ENCODE data around the gene ACBD3. TPM values are rescaled to one million over a fixed set of nuclear protein-coding genes. Genes with fewer than 3 reads are reported as not detected.

Gene ACBD3
- total and polyA plus RNA-seq, 10 of the 15 experiments (the other 5 are each of a cell fraction or from before 2014, with no cell fraction given) = 7.5 to 27.9 (median 20.3) TPM

DNA sequence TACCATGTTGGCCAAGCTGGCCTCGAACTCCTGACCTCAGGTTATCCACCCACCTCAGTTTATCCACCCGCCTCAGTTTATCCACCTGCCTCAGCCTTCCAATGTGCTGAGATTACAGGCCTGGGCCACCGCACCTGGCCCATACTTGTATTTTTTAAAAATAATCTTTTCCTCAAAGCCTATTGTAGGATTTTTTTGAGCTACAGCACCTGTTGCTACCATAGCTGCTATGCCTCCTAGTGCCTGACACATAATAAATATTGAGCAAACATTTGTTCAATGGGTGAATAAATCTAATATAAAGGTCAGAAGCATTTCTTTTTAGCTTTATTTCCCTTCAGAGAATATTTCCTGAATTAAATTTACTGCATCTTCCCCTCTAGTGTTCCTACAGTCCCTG, 15.7 kb upstream of the ACBD3 start:
- in situ Hi-C loops (cut with MboI) = no loop called here
- RAD21 ChIA-PET (ENCODE audit: unreplicated experiment) = interaction anchor here (0.6 to 3.6 kb wide), 3 partner anchors 63 to 130 kb away, joined by 3 to 46 read pairs (median 34); no protein-coding TSS in a partner anchor

More for the DNA sequence above, 15.7 kb upstream of the ACBD3 start:
- TF ChIP-seq FOXK2 (IDR thresholded peaks at IDR 0.05) (no peak), NR2F1 (conservative IDR thresholded peaks at IDR 0.05) (no peak), POLR2AphosphoS5 (IDR thresholded peaks at IDR 0.05; ENCODE audit: low read length) (no peak), ESRRA (IDR thresholded peaks at IDR 0.05; ENCODE audit: low read length) (no peak), SPI1 (IDR thresholded peaks at IDR 0.05; ENCODE audit: borderline replicate concordance, insufficient read depth, low read depth, low read length) (no peak), SIN3A (IDR thresholded peaks at IDR 0.05; ENCODE audit: low read depth, low read length) (no peak), POLR2AphosphoS2 (IDR thresholded peaks at IDR 0.05; ENCODE audit: low read depth, low read length) (no peak), MYC (IDR thresholded peaks at IDR 0.05; ENCODE audit: insufficient read depth, insufficient read length, insufficient replicate concordance, low read length, severe bottlenecking) (no peak), GATAD2B (conservative IDR thresholded peaks at IDR 0.05; ENCODE audit: low read depth) (no peak), EGR1 (IDR thresholded peaks at IDR 0.05; ENCODE audit: borderline replicate concordance in 1 of 2, low read depth in 2 of 2, low read length in 2 of 2) (no peak), CBX5 (IDR thresholded peaks at IDR 0.05; ENCODE audit: low read depth) (no peak), HCFC1 (IDR thresholded peaks at IDR 0.05; ENCODE audit: low read length) (no peak), BACH1 (IDR thresholded peaks at IDR 0.05; ENCODE audit: borderline replicate concordance) (no peak), YBX1 (IDR thresholded peaks at IDR 0.05) (no peak)
- TF ChIP-seq, protein P1, sequence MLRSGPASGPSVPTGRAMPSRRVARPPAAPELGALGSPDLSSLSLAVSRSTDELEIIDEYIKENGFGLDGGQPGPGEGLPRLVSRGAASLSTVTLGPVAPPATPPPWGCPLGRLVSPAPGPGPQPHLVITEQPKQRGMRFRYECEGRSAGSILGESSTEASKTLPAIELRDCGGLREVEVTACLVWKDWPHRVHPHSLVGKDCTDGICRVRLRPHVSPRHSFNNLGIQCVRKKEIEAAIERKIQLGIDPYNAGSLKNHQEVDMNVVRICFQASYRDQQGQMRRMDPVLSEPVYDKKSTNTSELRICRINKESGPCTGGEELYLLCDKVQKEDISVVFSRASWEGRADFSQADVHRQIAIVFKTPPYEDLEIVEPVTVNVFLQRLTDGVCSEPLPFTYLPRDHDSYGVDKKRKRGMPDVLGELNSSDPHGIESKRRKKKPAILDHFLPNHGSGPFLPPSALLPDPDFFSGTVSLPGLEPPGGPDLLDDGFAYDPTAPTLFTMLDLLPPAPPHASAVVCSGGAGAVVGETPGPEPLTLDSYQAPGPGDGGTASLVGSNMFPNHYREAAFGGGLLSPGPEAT (IDR thresholded peaks at IDR 0.05; ENCODE audit: low read depth) = no peak
- TF ChIP-seq, protein P2, sequence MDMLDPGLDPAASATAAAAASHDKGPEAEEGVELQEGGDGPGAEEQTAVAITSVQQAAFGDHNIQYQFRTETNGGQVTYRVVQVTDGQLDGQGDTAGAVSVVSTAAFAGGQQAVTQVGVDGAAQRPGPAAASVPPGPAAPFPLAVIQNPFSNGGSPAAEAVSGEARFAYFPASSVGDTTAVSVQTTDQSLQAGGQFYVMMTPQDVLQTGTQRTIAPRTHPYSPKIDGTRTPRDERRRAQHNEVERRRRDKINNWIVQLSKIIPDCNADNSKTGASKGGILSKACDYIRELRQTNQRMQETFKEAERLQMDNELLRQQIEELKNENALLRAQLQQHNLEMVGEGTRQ (IDR thresholded peaks at IDR 0.05; ENCODE audit: borderline replicate concordance, low read depth, low read length) = no peak
- TF ChIP-seq, protein P3, sequence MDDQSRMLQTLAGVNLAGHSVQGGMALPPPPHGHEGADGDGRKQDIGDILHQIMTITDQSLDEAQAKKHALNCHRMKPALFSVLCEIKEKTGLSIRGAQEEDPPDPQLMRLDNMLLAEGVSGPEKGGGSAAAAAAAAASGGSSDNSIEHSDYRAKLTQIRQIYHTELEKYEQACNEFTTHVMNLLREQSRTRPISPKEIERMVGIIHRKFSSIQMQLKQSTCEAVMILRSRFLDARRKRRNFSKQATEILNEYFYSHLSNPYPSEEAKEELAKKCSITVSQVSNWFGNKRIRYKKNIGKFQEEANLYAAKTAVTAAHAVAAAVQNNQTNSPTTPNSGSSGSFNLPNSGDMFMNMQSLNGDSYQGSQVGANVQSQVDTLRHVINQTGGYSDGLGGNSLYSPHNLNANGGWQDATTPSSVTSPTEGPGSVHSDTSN (IDR thresholded peaks at IDR 0.05; ENCODE audit: insufficient replicate concordance, low read depth, low read length) = no peak
- Histone ChIP-seq H3K27me3 (replicated peaks in 1 of 2; ENCODE audit: control insufficient read depth in 2 of 2, insufficient read depth in 2 of 2, low read length in 1 of 2) (no peaks in the 10 kb centered on the region; a peak in 1 of 4 replicates), H3K4me3 (no peak overlapping the region), H3K36me3 (ENCODE audit: control insufficient read depth in 2 of 2, insufficient read depth in 2 of 2, low read length in 1 of 2) (no peaks in the 10 kb centered on the region), H3K79me2 (ENCODE audit: control insufficient read depth, insufficient read depth, low read length) (no peaks in the 10 kb centered on the region), H2AFZ (ENCODE audit: control insufficient read depth, low read depth, low read length) (no peak overlapping the region), H3K4me2 (ENCODE audit: control insufficient read depth, insufficient read depth) (no peak overlapping the region), H3K9me3 (replicated peaks; ENCODE audit: control insufficient read depth, insufficient read depth, low read length) (no peaks in the 10 kb centered on the region), H3K4me1 (ENCODE audit: control insufficient read depth, insufficient read depth, low read length) (peaks cover 3% of the 10 kb centered on the region; the same call in 1 of the 2 replicates), H4K20me1 (ENCODE audit: control insufficient read depth, insufficient read depth) (no peaks in the 10 kb centered on the region), H3K27ac (ENCODE audit: control insufficient read depth, insufficient read depth) (no peak overlapping the region), H3K9ac (ENCODE audit: control insufficient read depth, insufficient read depth, low read length) (no peak overlapping the region)
- no TSS peak for BruUV-seq (replicated peaks)
- CTCF ChIA-PET = interaction anchor here (0.9 to 16.0 kb wide), 8 partner anchors 13 to 203 kb away, joined by 3 to 505 read pairs (median 8); no protein-coding TSS in a partner anchor
- POLR2A ChIA-PET = interaction anchor here (0.8 kb wide), 1 partner anchor 206 kb away, joined by 3 read pairs; the partner anchor contains the start of gene PARP1
- SMC1A ChIA-PET (ENCODE audit: uncharacterized antibody, unreplicated experiment) = interaction anchor here (1.0 to 3.5 kb wide), 7 partner anchors 10 to 205 kb away, joined by 3 to 35 read pairs (median 7); partner anchors contain the start of gene PARP1
- intact Hi-C loops (cut with micrococcal nuclease; ENCODE audit: unreplicated experiment) = no loop called here
- DNase-seq (ENCODE audit: low read depth, low spot score) = no peak
- 66% methylated on average over 3 of the region's 3 CpGs for WGBS (ENCODE audit: insufficient coverage, insufficient replicate concordance, low lambda C conversion rate, missing lambda C conversion rate)
- no peak for ATAC-seq
- FAIRE-seq = no peak

All from GM12878 (cell line).